Measurements from ENCODE around the gene BAIAP3. TPM values are rescaled to one million over a fixed set of nuclear protein-coding genes. Genes with fewer than 3 reads are reported as not detected.

Gene BAIAP3
- total RNA-seq, 1 donor from 2014 or later = 3.9 TPM

- peak overlapping the region; percentile 86 for H3K27ac ChIP-seq (replicated peaks)
- H3K27me3 ChIP-seq (ENCODE audit: low read depth) = no peaks in the 10 kb centered on the region
- peaks cover 20% of the 10 kb centered on the region for H3K4me1 ChIP-seq
- peaks cover 18% of the 10 kb centered on the region for H3K36me3 ChIP-seq
- intact Hi-C loops (cut with micrococcal nuclease) = no loop called here
- no peak overlapping the region for H3K4me3 ChIP-seq
- no peak for DNase-seq
- no peaks in the 10 kb centered on the region for H3K9me3 ChIP-seq (replicated peaks)
- TF ChIP-seq CTCF (IDR thresholded peaks at IDR 0.05; ENCODE audit: borderline replicate concordance) = no peak
These were observed 44.1 kb downstream of the BAIAP3 start for GRCh38 chr16:1377406-1378010.

GRCh38 chr16:1378087-1378803 lies 44.8 kb downstream of the BAIAP3 start:
- Histone ChIP-seq H3K27ac (replicated peaks) (peak overlapping the region; percentile 86), H3K9me3 (replicated peaks) (no peaks in the 10 kb centered on the region), H3K4me3 (peak overlapping the region; percentile 68), H3K36me3 (peaks cover 20% of the 10 kb centered on the region), H3K27me3 (ENCODE audit: low read depth) (no peaks in the 10 kb centered on the region), H3K4me1 (peaks cover 20% of the 10 kb centered on the region)
- intact Hi-C loops (cut with micrococcal nuclease) = no loop called here
- TF ChIP-seq CTCF (IDR thresholded peaks at IDR 0.05; ENCODE audit: borderline replicate concordance) = no peak
- DNase-seq = no peak

GRCh38 chr16:1378804-1379303 lies 45.4 kb downstream of the BAIAP3 start:
- H3K27me3 ChIP-seq (ENCODE audit: low read depth) = no peaks in the 10 kb centered on the region
- no peaks in the 10 kb centered on the region for H3K9me3 ChIP-seq (replicated peaks)
- H3K36me3 ChIP-seq = peaks cover 24% of the 10 kb centered on the region
- H3K4me3 ChIP-seq = peak overlapping the region; percentile 68
- DNase-seq = peak; percentile 88
- intact Hi-C loops (cut with micrococcal nuclease) = no loop called here
- TF ChIP-seq CTCF (IDR thresholded peaks at IDR 0.05; ENCODE audit: borderline replicate concordance) = no peak
- H3K4me1 ChIP-seq = peaks cover 20% of the 10 kb centered on the region
- H3K27ac ChIP-seq (replicated peaks) = peak overlapping the region; percentile 86

- peaks cover 25% of the 10 kb centered on the region for H3K36me3 ChIP-seq
- H3K9me3 ChIP-seq (replicated peaks) = no peaks in the 10 kb centered on the region
- peaks cover 20% of the 10 kb centered on the region for H3K4me1 ChIP-seq
- peak overlapping the region; percentile 68 for H3K4me3 ChIP-seq
- peak; percentile 38 for DNase-seq
- peak overlapping the region; percentile 86 for H3K27ac ChIP-seq (replicated peaks)
- intact Hi-C loops (cut with micrococcal nuclease) = no loop called here
- no peak for TF ChIP-seq CTCF (IDR thresholded peaks at IDR 0.05; ENCODE audit: borderline replicate concordance)
- H3K27me3 ChIP-seq (ENCODE audit: low read depth) = no peaks in the 10 kb centered on the region
These were observed 46.0 kb downstream of the BAIAP3 start for GRCh38 chr16:1379304-1380076.

- peaks cover 20% of the 10 kb centered on the region for H3K4me1 ChIP-seq
- no peaks in the 10 kb centered on the region for H3K27me3 ChIP-seq (ENCODE audit: low read depth)
- H3K4me3 ChIP-seq = peak overlapping the region; percentile 68
- H3K9me3 ChIP-seq (replicated peaks) = no peaks in the 10 kb centered on the region
- TF ChIP-seq CTCF (IDR thresholded peaks at IDR 0.05; ENCODE audit: borderline replicate concordance) = no peak
- intact Hi-C loops (cut with micrococcal nuclease) = no loop called here
- peaks cover 31% of the 10 kb centered on the region for H3K36me3 ChIP-seq
- peak overlapping the region; percentile 86 for H3K27ac ChIP-seq (replicated peaks)
- DNase-seq = no peak
These were observed 46.8 kb downstream of the BAIAP3 start for GRCh38 chr16:1380195-1380594.

Data from left ventricle myocardium inferior (tissue), 1 donor.